ENCODE results near the gene NEMP1. TPM values are rescaled to one million over a fixed set of nuclear protein-coding genes. Genes with fewer than 3 reads are reported as not detected.
A peak's percentile ranks its signal among the peaks of the same experiment; 100 is the strongest.
"Not testable (repeated sequence)": the region's sequence is repeated elsewhere in the genome, so short reads cannot be mapped to it uniquely, and the experiment has no call there.

NEMP1 gene
- total RNA-seq, 1 donor from 2014 or later: 79.8 TPM

- H3K9me3 Mint-ChIP-seq; H3K27ac Mint-ChIP-seq; H3K4me3 Mint-ChIP-seq (ENCODE audit: low read depth); DNase-seq (ENCODE audit: low spot score); intact Hi-C loops (cut with micrococcal nuclease); H3K27me3 Mint-ChIP-seq (ENCODE audit: low read depth): not testable (repeated sequence)
- H3K36me3 Mint-ChIP-seq (ENCODE audit: low read depth): peaks cover 50% of the 10 kb centered on the region
- H3K4me1 Mint-ChIP-seq (ENCODE audit: low read depth): peaks cover 18% of the 10 kb centered on the region
Observed at GRCh38 chr12:57053146-57053545, 25.4 kb downstream of the NEMP1 start.

- Mint-ChIP-seq H3K9me3 (no peaks in the 10 kb centered on the region), H3K4me1 (ENCODE audit: low read depth) (peaks cover 35% of the 10 kb centered on the region), H3K36me3 (ENCODE audit: low read depth) (peaks cover 31% of the 10 kb centered on the region), H3K4me3 (ENCODE audit: low read depth) (no peak overlapping the region), H3K27me3 (ENCODE audit: low read depth) (no peaks in the 10 kb centered on the region), H3K27ac (no peak overlapping the region)
- DNase-seq (ENCODE audit: low spot score): no peak
- intact Hi-C loops (cut with micrococcal nuclease): no loop called here
Observed at GRCh38 chr12:57051011-57051410, 27.6 kb downstream of the NEMP1 start.

GRCh38 chr12:57049890-57050289 is 28.7 kb downstream of the NEMP1 start, which contains the start of gene MYO1A:
MYO1A (minus strand) TSS chr12:57050129; CDS start chr12:57048323, 1,806 bp downstream.
- peaks cover 23% of the 10 kb centered on the region for H3K36me3 Mint-ChIP-seq (ENCODE audit: low read depth)
- H3K27me3 Mint-ChIP-seq (ENCODE audit: low read depth): no peaks in the 10 kb centered on the region
- no peaks in the 10 kb centered on the region for H3K9me3 Mint-ChIP-seq
- no peak within 1 kb of the TSS for H3K27ac Mint-ChIP-seq
- H3K4me3 Mint-ChIP-seq (ENCODE audit: low read depth): no peak within 1 kb of the TSS
- DNase-seq (ENCODE audit: low spot score): no peak
- intact Hi-C loops (cut with micrococcal nuclease): loop anchor here (5.0 kb wide), 1 partner anchor 38 kb away; no protein-coding TSS in a partner anchor
- peaks cover 44% of the 10 kb centered on the region for H3K4me1 Mint-ChIP-seq (ENCODE audit: low read depth)

GRCh38 chr12:57049119-57049446 is 29.5 kb downstream of the NEMP1 start:
- Mint-ChIP-seq H3K4me1 (ENCODE audit: low read depth) (peaks cover 45% of the 10 kb centered on the region), H3K27me3 (ENCODE audit: low read depth) (no peaks in the 10 kb centered on the region), H3K4me3 (ENCODE audit: low read depth) (no peak overlapping the region), H3K36me3 (ENCODE audit: low read depth) (peaks cover 16% of the 10 kb centered on the region), H3K9me3 (no peaks in the 10 kb centered on the region), H3K27ac (no peak overlapping the region)
- DNase-seq (ENCODE audit: low spot score): no peak
- intact Hi-C loops (cut with micrococcal nuclease): loop anchor here (5.0 kb wide), 1 partner anchor 37 kb away; no protein-coding TSS in a partner anchor

GRCh38 chr12:57048423-57049118 is 30.0 kb downstream of the NEMP1 start:
- Mint-ChIP-seq H3K9me3 (no peaks in the 10 kb centered on the region), H3K4me3 (ENCODE audit: low read depth) (no peak overlapping the region), H3K4me1 (ENCODE audit: low read depth) (peaks cover 45% of the 10 kb centered on the region), H3K36me3 (ENCODE audit: low read depth) (peaks cover 11% of the 10 kb centered on the region), H3K27ac (peak overlapping the region; percentile 21), H3K27me3 (ENCODE audit: low read depth) (no peaks in the 10 kb centered on the region)
- DNase-seq (ENCODE audit: low spot score): no peak
- intact Hi-C loops (cut with micrococcal nuclease): loop anchor here (5.0 kb wide), 1 partner anchor 36 kb away; no protein-coding TSS in a partner anchor

GRCh38 chr12:57047981-57048380 is 30.6 kb downstream of the NEMP1 start:
- Mint-ChIP-seq H3K36me3 (ENCODE audit: low read depth) (peaks cover 5% of the 10 kb centered on the region), H3K27ac (peak overlapping the region; percentile 87), H3K4me1 (ENCODE audit: low read depth) (peaks cover 45% of the 10 kb centered on the region), H3K4me3 (ENCODE audit: low read depth) (no peak overlapping the region), H3K9me3 (no peaks in the 10 kb centered on the region), H3K27me3 (ENCODE audit: low read depth) (no peaks in the 10 kb centered on the region)
- intact Hi-C loops (cut with micrococcal nuclease): loop anchor here (2.0 to 5.0 kb wide), 2 partner anchors 17 to 36 kb away; no protein-coding TSS in a partner anchor
- no peak for DNase-seq (ENCODE audit: low spot score)

GRCh38 chr12:57046947-57047890 is 31.4 kb downstream of the NEMP1 start:
- no peaks in the 10 kb centered on the region for H3K27me3 Mint-ChIP-seq (ENCODE audit: low read depth)
- DNase-seq (ENCODE audit: low spot score): peak; percentile 39
- peaks cover 45% of the 10 kb centered on the region for H3K4me1 Mint-ChIP-seq (ENCODE audit: low read depth)
- no peaks in the 10 kb centered on the region for H3K36me3 Mint-ChIP-seq (ENCODE audit: low read depth)
- H3K4me3 Mint-ChIP-seq (ENCODE audit: low read depth): peak overlapping the region; percentile 3
- intact Hi-C loops (cut with micrococcal nuclease): loop anchor here (2.0 to 5.0 kb wide), 2 partner anchors 18 to 35 kb away; no protein-coding TSS in a partner anchor
- no peaks in the 10 kb centered on the region for H3K9me3 Mint-ChIP-seq
- H3K27ac Mint-ChIP-seq: peak overlapping the region; percentile 87

- DNase-seq (ENCODE audit: low spot score): no peak
- Mint-ChIP-seq H3K27me3 (ENCODE audit: low read depth) (no peaks in the 10 kb centered on the region), H3K9me3 (no peaks in the 10 kb centered on the region), H3K27ac (peak overlapping the region; percentile 43), H3K4me3 (ENCODE audit: low read depth) (no peak overlapping the region), H3K36me3 (ENCODE audit: low read depth) (no peaks in the 10 kb centered on the region), H3K4me1 (ENCODE audit: low read depth) (peaks cover 45% of the 10 kb centered on the region)
- intact Hi-C loops (cut with micrococcal nuclease): loop anchor here (2.0 to 5.0 kb wide), 2 partner anchors 19 to 34 kb away; no protein-coding TSS in a partner anchor
Observed at GRCh38 chr12:57046086-57046791, 32.4 kb downstream of the NEMP1 start.

- H3K4me1 Mint-ChIP-seq (ENCODE audit: low read depth): peaks cover 42% of the 10 kb centered on the region
- H3K9me3 Mint-ChIP-seq: no peaks in the 10 kb centered on the region
- no peak overlapping the region for H3K27ac Mint-ChIP-seq
- H3K4me3 Mint-ChIP-seq (ENCODE audit: low read depth): no peak overlapping the region
- no peak for DNase-seq (ENCODE audit: low spot score)
- no peaks in the 10 kb centered on the region for H3K27me3 Mint-ChIP-seq (ENCODE audit: low read depth)
- no peaks in the 10 kb centered on the region for H3K36me3 Mint-ChIP-seq (ENCODE audit: low read depth)
- intact Hi-C loops (cut with micrococcal nuclease): loop anchor here (5.0 kb wide), 1 partner anchor 33 kb away; no protein-coding TSS in a partner anchor
Observed at GRCh38 chr12:57044889-57045288, 33.7 kb downstream of the NEMP1 start.

GRCh38 chr12:57044468-57044867 is 34.1 kb downstream of the NEMP1 start:
- Mint-ChIP-seq H3K27me3 (ENCODE audit: low read depth) (no peaks in the 10 kb centered on the region), H3K27ac (no peak overlapping the region), H3K4me3 (ENCODE audit: low read depth) (no peak overlapping the region), H3K36me3 (ENCODE audit: low read depth) (no peaks in the 10 kb centered on the region), H3K9me3 (no peaks in the 10 kb centered on the region), H3K4me1 (ENCODE audit: low read depth) (peaks cover 42% of the 10 kb centered on the region)
- intact Hi-C loops (cut with micrococcal nuclease): no loop called here
- DNase-seq (ENCODE audit: low spot score): no peak

- Mint-ChIP-seq H3K9me3 (no peaks in the 10 kb centered on the region), H3K27me3 (ENCODE audit: low read depth) (no peaks in the 10 kb centered on the region), H3K36me3 (ENCODE audit: low read depth) (no peaks in the 10 kb centered on the region), H3K4me1 (ENCODE audit: low read depth) (peaks cover 28% of the 10 kb centered on the region), H3K4me3 (ENCODE audit: low read depth) (no peak overlapping the region), H3K27ac (no peak overlapping the region)
- intact Hi-C loops (cut with micrococcal nuclease): no loop called here
- no peak for DNase-seq (ENCODE audit: low spot score)
Observed at GRCh38 chr12:57042695-57043094, 35.9 kb downstream of the NEMP1 start.

GRCh38 chr12:57040750-57041149 is 37.8 kb downstream of the NEMP1 start:
- H3K27me3 Mint-ChIP-seq (ENCODE audit: low read depth): no peaks in the 10 kb centered on the region
- H3K4me3 Mint-ChIP-seq (ENCODE audit: low read depth): no peak overlapping the region
- DNase-seq (ENCODE audit: low spot score): no peak
- no peaks in the 10 kb centered on the region for H3K9me3 Mint-ChIP-seq
- intact Hi-C loops (cut with micrococcal nuclease): no loop called here
- no peaks in the 10 kb centered on the region for H3K36me3 Mint-ChIP-seq (ENCODE audit: low read depth)
- no peak overlapping the region for H3K27ac Mint-ChIP-seq
- peaks cover 8% of the 10 kb centered on the region for H3K4me1 Mint-ChIP-seq (ENCODE audit: low read depth)
